Left renal cortex interstitium (tissue), 4 donors: ENCODE measurements around the gene EPG5. TPM values are rescaled to one million over a fixed set of nuclear protein-coding genes. Genes with fewer than 3 reads are reported as not detected.
"Not testable (repeated sequence)": the region's sequence is repeated elsewhere in the genome, so short reads cannot be mapped to it uniquely, and the experiment has no call there.

Experiments used
- DNase-seq, 4 donors: peaks; one replicate each; pipeline ENCODE4 v3.0.0-alpha.2; 2013; ENCODE audit warnings: low read depth in 4 of 4, low spot score in 2 of 4, missing footprints in 1 of 4
- polyA plus RNA-seq, 4 donors: library from polyadenylated mRNA; unstranded; fragments of 120-200 nt; gene quantifications; one replicate each; pipeline ENCODE4 v1.2.1, GENCODE V29; 2013; ENCODE audit not compliant: insufficient read length in 4 of 4

The EPG5 gene
- polyA plus RNA-seq, 4 donors, result 16.2 to 35.3 (median 25.1) TPM

DNA sequence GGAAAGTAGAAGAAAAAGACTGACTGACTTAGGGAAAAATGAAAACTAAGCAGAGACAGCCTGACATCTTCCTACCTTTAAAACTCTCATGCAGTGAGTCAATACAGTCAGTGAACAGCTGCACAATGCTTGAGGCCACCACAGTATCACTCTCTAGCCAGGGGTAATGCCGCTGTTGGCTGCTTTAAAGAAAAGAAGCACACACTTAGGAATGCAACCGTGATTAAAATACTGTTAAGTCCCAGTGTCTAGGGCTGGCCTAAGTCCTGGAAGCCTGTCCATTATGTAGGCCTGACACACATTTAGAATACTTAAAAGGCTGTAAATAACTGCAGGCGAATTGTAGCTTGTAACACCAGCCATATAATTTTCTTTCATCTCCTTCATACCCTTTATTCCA is 91.0 kb downstream of the EPG5 start:
- DNase-seq, result no peak

GRCh38 chr18:45874491-45875184 is 92.5 kb downstream of the EPG5 start:
- DNase-seq, result no peak

- no peak for DNase-seq
Measured at GRCh38 chr18:45871431-45872084, 95.6 kb downstream of the EPG5 start.

- DNase-seq, result no peak
Measured at GRCh38 chr18:45870419-45870818, 96.7 kb downstream of the EPG5 start.

DNA sequence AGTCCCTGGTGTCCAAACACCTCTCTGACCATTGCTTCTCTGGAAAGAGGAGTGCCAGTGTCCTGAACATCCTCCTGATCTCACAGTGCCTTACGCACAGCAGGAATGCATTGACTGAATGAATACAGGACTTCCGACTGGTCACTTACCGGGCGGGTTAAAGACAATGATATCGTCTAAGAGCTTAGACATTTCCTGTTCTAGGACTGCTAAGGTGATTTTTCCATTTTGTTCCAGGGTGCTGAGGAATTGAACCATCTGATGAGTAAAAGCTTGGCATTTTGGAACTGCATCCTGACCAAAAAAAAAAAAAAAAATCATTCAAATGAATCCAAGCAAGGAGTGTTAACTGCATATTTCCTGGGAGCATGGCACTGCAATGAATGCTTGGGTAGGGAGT is 101.7 kb downstream of the EPG5 start:
- no peak for DNase-seq

- DNase-seq, result no peak
Measured at GRCh38 chr18:45864081-45864480, 103.0 kb downstream of the EPG5 start.

GRCh38 chr18:45863469-45863868 is 103.7 kb downstream of the EPG5 start:
- no peak for DNase-seq

GRCh38 chr18:45861926-45862325 is 105.2 kb downstream of the EPG5 start:
- DNase-seq, result no peak

- no peak for DNase-seq
Measured at GRCh38 chr18:45860971-45861370, 106.2 kb downstream of the EPG5 start.

GRCh38 chr18:45860492-45860891 is 106.6 kb downstream of the EPG5 start:
- no peak for DNase-seq

- no peak for DNase-seq
Measured at GRCh38 chr18:45859334-45859733, 107.8 kb downstream of the EPG5 start.

DNA sequence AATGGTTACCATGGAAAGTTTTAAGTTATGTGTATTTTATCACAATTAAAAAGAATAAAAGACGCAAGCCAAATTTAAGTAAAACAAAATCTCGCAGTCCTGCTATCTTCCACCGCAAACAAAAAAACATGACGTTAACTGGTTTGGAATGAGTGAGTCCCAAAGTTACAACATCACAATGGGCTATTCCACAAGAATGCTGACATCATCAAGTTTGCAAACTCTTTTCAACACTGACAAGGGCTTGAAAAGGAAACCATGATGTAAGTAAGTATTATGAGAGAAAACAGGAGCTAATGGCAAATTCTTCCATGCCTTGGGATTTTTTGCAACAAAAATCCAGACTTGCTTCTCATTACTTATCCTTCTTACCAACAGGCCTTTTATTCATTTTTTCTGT is 110.6 kb downstream of the EPG5 start:
- no peak for DNase-seq

DNA sequence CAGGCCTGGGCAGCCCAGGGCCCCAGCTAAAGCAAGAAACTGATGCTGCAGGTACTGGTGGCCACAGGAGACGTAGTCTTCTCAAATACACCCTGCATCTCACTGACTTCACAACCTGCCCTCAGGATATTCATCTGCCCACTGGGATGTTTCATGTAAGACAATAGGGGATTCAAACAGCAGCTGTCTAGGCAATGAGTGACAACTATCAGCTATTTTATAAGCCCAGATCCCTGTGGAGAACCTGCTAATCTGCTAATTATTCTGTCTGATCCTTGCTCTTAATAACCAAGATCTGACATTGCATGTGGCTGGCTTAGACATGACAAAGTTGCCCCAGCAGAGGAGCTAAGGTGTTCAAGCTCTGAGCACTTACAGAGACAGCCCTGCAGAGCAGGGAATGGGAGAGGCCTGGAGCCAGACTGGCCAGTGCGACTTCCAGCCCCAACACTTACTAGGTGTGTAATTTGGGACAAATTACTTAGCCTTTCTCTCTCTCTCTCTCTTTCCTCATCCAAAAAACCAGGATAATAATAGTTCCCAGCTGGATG is 113.0 kb downstream of the EPG5 start:
- no peak for DNase-seq

- no peak for DNase-seq
Measured at GRCh38 chr18:45852631-45853030, 114.5 kb downstream of the EPG5 start.

DNA sequence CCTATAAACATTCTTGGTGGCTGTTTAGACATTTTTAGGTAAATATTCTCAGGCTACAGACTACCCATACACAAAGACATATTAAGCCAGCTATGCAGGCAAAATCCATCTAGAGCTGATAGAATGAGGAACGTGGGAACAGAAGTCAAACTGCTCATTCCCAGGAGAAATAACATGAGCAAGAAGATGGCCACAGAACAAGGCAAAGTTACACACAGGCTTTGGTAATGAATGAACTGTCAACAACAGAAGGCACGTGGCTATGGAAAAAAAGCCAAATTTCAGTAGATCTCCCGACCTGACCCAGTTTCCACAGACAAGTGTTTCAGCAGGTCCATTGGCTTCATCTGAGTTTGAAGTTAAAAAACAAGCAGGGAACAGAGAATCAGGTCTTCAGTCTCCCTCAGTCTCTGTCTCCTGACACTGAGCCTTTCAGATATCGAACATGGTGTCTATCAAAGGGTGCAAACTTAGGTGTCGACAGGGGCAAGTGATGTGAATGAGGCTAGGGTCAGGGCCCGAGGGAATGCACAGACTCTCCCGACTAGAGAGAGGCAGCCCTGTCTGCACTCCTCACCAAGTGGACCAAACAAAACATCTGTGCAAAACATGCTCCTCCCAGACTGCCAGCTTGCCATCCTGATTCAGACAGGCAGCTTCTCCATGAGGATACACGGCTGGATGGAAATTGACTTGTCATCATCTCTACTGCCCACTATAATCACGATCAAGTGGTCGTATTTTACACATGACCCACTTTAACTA is 115.8 kb downstream of the EPG5 start:
- DNase-seq, result no peak

- DNase-seq, result no peak
Measured at GRCh38 chr18:45850021-45850420, 117.1 kb downstream of the EPG5 start.

DNA sequence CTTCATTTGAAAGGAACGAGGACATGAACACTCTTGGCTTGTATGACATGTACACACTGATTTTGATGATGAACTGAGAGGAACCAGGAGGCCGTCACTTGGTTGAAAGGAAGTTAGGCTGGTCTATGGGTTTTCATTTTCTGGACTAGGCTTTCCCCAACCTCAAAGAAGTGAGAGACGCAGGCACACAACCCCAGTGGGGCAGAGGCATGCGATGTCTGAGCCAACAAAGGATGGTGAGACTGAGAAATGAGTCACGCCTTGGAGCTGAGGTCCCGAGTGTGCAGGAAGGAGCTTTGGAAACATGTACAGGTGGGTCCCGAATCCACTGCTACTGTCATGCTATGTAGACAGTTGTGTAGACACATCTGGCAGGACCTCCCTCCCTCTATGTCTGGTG is 117.6 kb downstream of the EPG5 start:
- no peak for DNase-seq

DNA sequence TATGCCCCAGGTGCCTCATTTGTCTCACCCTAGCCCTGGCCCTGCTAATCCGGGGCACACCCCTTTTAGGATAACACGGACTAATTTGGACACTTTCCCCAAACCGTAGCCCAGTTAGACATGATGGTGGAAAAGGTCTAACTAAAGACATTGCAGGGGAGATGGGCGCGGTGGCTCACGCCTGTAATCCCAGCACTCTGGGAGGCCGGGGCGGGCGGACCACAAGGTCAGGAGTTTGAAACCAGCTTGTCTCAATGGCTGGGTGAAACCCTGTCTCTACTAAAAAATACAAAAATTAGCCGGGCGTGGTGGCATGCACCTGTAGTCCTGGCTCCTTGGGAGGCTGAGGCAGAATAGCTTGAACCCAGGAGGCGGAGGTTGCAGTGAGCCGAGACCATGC is 118.5 kb downstream of the EPG5 start:
- DNase-seq, result not testable (repeated sequence)

DNA sequence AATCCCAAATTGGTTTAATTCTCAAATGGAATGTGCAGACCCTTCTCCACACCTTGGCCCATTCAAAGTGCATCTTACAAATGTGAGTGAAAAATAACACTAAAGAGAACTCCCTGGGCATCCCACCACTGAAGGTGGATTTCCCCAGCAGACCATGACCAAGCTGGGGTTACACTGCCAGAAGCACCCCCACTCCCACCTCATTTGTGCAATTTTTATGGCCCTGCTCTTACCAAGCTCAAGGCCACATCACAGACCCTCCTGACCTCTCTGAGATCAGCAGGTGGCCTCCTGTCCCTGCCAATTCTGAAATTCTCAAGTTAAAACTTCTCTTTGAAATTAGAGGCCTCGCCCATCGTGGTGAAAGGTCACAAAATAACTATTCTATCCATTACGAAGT is 120.0 kb downstream of the EPG5 start:
- DNase-seq, result no peak

DNA sequence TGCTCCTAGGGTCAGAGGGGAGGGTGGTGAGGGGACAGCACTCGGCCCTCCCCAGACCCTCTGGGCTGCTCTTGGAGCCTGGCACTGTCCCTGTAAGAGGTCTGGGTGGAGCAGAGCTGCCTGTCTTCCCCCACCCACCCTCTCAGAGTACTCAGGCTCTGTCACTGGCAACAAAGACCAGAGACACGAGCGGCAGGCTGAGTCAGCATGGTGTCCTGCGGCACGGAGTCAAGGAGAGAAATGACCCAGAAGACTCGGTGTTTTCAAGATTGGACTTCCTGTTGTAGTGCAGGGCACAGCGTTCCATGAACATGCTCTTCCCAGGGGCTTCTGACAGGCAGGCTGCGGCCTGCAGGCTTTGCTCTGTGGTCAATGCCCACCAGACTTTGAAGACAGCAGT is 121.7 kb downstream of the EPG5 start:
- DNase-seq, result no peak

DNA sequence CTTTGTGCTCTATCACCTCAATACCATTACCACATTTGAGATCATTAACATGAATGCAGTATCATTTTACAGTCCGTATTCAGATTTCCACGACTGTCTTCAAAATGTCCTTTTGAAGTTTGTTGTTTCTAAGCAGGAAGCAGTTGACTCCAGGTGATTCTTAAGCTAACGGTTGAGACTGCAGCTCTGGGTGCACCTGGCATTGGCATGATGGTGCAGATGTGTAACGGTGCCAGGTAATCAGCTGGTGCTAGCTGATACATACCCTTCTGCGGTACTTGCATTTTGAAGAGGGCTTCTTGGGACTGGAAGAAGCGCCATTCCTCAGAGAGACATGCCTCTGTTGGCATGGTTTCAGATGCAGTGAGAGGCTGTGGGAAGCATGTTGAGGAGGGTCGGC is 122.2 kb downstream of the EPG5 start:
- no peak for DNase-seq

DNA sequence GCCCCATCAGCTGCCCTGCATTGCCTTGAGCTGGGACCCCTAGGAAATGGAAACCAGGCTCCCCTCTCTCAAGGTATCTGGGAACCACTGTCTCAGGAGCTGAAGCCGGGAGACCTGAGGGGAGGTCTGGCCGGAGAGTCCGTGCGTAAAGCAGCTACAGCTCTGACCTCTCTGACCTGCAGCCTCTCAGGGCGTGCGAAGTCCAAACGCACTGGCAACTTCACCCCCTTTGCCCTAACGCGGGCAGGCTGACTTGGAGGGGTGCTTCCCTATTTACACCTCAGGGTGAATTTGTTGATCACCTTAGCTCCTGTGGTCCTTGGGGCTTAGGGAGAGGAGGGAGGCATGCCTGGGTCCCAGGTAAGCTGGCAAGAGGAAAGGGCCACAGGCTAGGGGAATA is 124.1 kb downstream of the EPG5 start:
- no peak for DNase-seq
